ENCODE results near the gene PDE7B. TPM values are rescaled to one million over a fixed set of nuclear protein-coding genes. Genes with fewer than 3 reads are reported as not detected.
A peak's percentile ranks its signal among the peaks of the same experiment; 100 is the strongest.

Gene PDE7B
- total and polyA plus RNA-seq, 4 experiments from 2014 or later: 0.06 to 0.94 (median 0.28) TPM

- peaks cover 16% of the 10 kb centered on the region for H3K4me1 ChIP-seq (ENCODE audit: insufficient read depth, low read length)
- H3K36me3 ChIP-seq (ENCODE audit: insufficient read depth, low read length): no peaks in the 10 kb centered on the region
- Mint-ChIP-seq H3K4me1 (peaks cover 5 to 7% (median 5%) of the 10 kb centered on the region in 4 donors), H3K9me3 (no peaks in the 10 kb centered on the region), H3K27ac (peak overlapping the region in 1 of 7 donors; percentile 6), H3K27me3 (peaks cover 0 to 1% of the 10 kb centered on the region in 2 donors), H3K4me3 (peak overlapping the region in 4 of 8 donors; percentile 76 to 85 (median 80)), H3K36me3 (peaks cover 0 to 4% of the 10 kb centered on the region in 2 donors)
- no peak for DNase-seq
- no peak overlapping the region for H3K4me3 ChIP-seq (ENCODE audit: low read length in 2 of 2)
- H3K9me3 ChIP-seq (ENCODE audit: control insufficient read depth in 1 of 2, low read length in 2 of 2): no peaks in the 10 kb centered on the region
- intact Hi-C loops (cut with micrococcal nuclease): no loop called here
- POLR2A ChIA-PET (ENCODE audit: partially characterized antibody): interaction anchor here (1.0 kb wide), 1 partner anchor 439 kb away, joined by 3 read pairs; no protein-coding TSS in a partner anchor
- CTCF ChIA-PET (ENCODE audit: partially characterized antibody): interaction anchor here (0.7 to 4.6 kb wide), 4 partner anchors 30 to 148 kb away, joined by 3 to 27 read pairs (median 3); no protein-coding TSS in a partner anchor
- no peak overlapping the region for H3K27ac ChIP-seq (ENCODE audit: low read depth, low read length)
- no peaks in the 10 kb centered on the region for H3K27me3 ChIP-seq (ENCODE audit: insufficient read depth, low read length)
These were observed 619 bp upstream of the PDE7B start for GRCh38 chr6:135850882-135851281.

- Mint-ChIP-seq H3K4me3 (peak overlapping the region in 1 of 8 donors; percentile 10), H3K27me3 (peaks cover 0 to 1% of the 10 kb centered on the region in 2 donors), H3K4me1 (peaks cover 5 to 7% (median 6%) of the 10 kb centered on the region in 4 donors), H3K9me3 (no peaks in the 10 kb centered on the region), H3K36me3 (peaks cover 0 to 4% of the 10 kb centered on the region in 2 donors), H3K27ac (no peak overlapping the region)
- no peak for DNase-seq
- H3K36me3 ChIP-seq (ENCODE audit: insufficient read depth, low read length): no peaks in the 10 kb centered on the region
- H3K9me3 ChIP-seq (ENCODE audit: control insufficient read depth in 1 of 2, low read length in 2 of 2): no peaks in the 10 kb centered on the region
- intact Hi-C loops (cut with micrococcal nuclease): loop anchor here (2.0 kb wide), 1 partner anchor 28 kb away; no protein-coding TSS in a partner anchor
- ChIA-PET POLR2A (ENCODE audit: partially characterized antibody) (interaction anchor here (0.6 to 1.5 kb wide), 5 partner anchors 22 to 436 kb away, joined by 3 to 8 read pairs (median 3); no protein-coding TSS in a partner anchor), CTCF (ENCODE audit: partially characterized antibody) (interaction anchor here (0.9 to 4.6 kb wide), 4 partner anchors 9 to 57 kb away, joined by 3 to 27 read pairs (median 4); no protein-coding TSS in a partner anchor)
- no peak overlapping the region for H3K27ac ChIP-seq (ENCODE audit: low read depth, low read length)
- H3K27me3 ChIP-seq (ENCODE audit: insufficient read depth, low read length): no peaks in the 10 kb centered on the region
- no peak overlapping the region for H3K4me3 ChIP-seq (ENCODE audit: low read length in 2 of 2)
- peaks cover 16% of the 10 kb centered on the region for H3K4me1 ChIP-seq (ENCODE audit: insufficient read depth, low read length)
These were observed 1.2 kb downstream of the PDE7B start for GRCh38 chr6:135852746-135853145.

- Mint-ChIP-seq H3K27me3 (peaks cover 0 to 1% of the 10 kb centered on the region in 2 donors), H3K9me3 (no peaks in the 10 kb centered on the region), H3K27ac (peak overlapping the region in 1 of 7 donors; percentile 51), H3K4me1 (peaks cover 5 to 7% (median 6%) of the 10 kb centered on the region in 4 donors), H3K4me3 (peak overlapping the region in 3 of 8 donors; percentile 7 to 21 (median 20)), H3K36me3 (peaks cover 0 to 4% of the 10 kb centered on the region in 2 donors)
- H3K4me1 ChIP-seq (ENCODE audit: insufficient read depth, low read length): peaks cover 16% of the 10 kb centered on the region
- H3K4me3 ChIP-seq (ENCODE audit: low read length in 2 of 2): no peak overlapping the region
- ChIA-PET POLR2A (ENCODE audit: partially characterized antibody) (interaction anchor here (1.3 kb wide), 1 partner anchor 28 kb away, joined by 5 read pairs; no protein-coding TSS in a partner anchor), CTCF (ENCODE audit: partially characterized antibody) (interaction anchor here (1.2 to 4.6 kb wide), 3 partner anchors 13 to 56 kb away, joined by 3 to 27 read pairs (median 6); no protein-coding TSS in a partner anchor)
- intact Hi-C loops (cut with micrococcal nuclease): loop anchor here (2.0 kb wide), 1 partner anchor 28 kb away; no protein-coding TSS in a partner anchor
- no peaks in the 10 kb centered on the region for H3K27me3 ChIP-seq (ENCODE audit: insufficient read depth, low read length)
- DNase-seq: no peak
- no peaks in the 10 kb centered on the region for H3K9me3 ChIP-seq (ENCODE audit: control insufficient read depth in 1 of 2, low read length in 2 of 2)
- H3K36me3 ChIP-seq (ENCODE audit: insufficient read depth, low read length): no peaks in the 10 kb centered on the region
- H3K27ac ChIP-seq (ENCODE audit: low read depth, low read length): no peak overlapping the region
These were observed 1.7 kb downstream of the PDE7B start for GRCh38 chr6:135853227-135853626.

- intact Hi-C loops (cut with micrococcal nuclease): loop anchor here (2.0 kb wide), 1 partner anchor 27 kb away; no protein-coding TSS in a partner anchor
- Mint-ChIP-seq H3K27ac (no peak overlapping the region), H3K27me3 (peaks cover 0 to 1% of the 10 kb centered on the region in 2 donors), H3K9me3 (no peaks in the 10 kb centered on the region), H3K36me3 (peaks cover 0 to 4% of the 10 kb centered on the region in 2 donors), H3K4me3 (no peak overlapping the region), H3K4me1 (peaks cover 5 to 7% (median 6%) of the 10 kb centered on the region in 4 donors)
- Histone ChIP-seq H3K27me3 (ENCODE audit: insufficient read depth, low read length) (no peaks in the 10 kb centered on the region), H3K27ac (ENCODE audit: low read depth, low read length) (no peak overlapping the region), H3K36me3 (ENCODE audit: insufficient read depth, low read length) (no peaks in the 10 kb centered on the region), H3K4me1 (ENCODE audit: insufficient read depth, low read length) (peaks cover 16% of the 10 kb centered on the region), H3K9me3 (ENCODE audit: control insufficient read depth in 1 of 2, low read length in 2 of 2) (no peaks in the 10 kb centered on the region), H3K4me3 (ENCODE audit: low read length in 2 of 2) (no peak overlapping the region)
- CTCF ChIA-PET (ENCODE audit: partially characterized antibody): interaction anchor here (1.2 to 4.6 kb wide), 4 partner anchors 12 to 56 kb away, joined by 3 to 27 read pairs (median 4); no protein-coding TSS in a partner anchor
- POLR2A ChIA-PET (ENCODE audit: partially characterized antibody): interaction anchor here (1.3 kb wide), 1 partner anchor 27 kb away, joined by 5 read pairs; no protein-coding TSS in a partner anchor
- no peak for DNase-seq
These were observed 2.5 kb downstream of the PDE7B start for GRCh38 chr6:135853986-135854385.

GRCh38 chr6:135854799-135855198 is 3.3 kb downstream of the PDE7B start:
- no peaks in the 10 kb centered on the region for H3K9me3 ChIP-seq (ENCODE audit: control insufficient read depth in 1 of 2, low read length in 2 of 2)
- peaks cover 0 to 1% of the 10 kb centered on the region in 2 donors for H3K27me3 Mint-ChIP-seq
- H3K27ac ChIP-seq (ENCODE audit: low read depth, low read length): no peak overlapping the region
- intact Hi-C loops (cut with micrococcal nuclease): no loop called here
- peak overlapping the region in 1 of 8 donors; percentile 30 for H3K4me3 Mint-ChIP-seq
- H3K36me3 Mint-ChIP-seq: peaks cover 0 to 4% of the 10 kb centered on the region in 2 donors
- no peaks in the 10 kb centered on the region for H3K36me3 ChIP-seq (ENCODE audit: insufficient read depth, low read length)
- peak overlapping the region in 1 of 7 donors; percentile 46 for H3K27ac Mint-ChIP-seq
- peaks cover 16% of the 10 kb centered on the region for H3K4me1 ChIP-seq (ENCODE audit: insufficient read depth, low read length)
- ChIA-PET CTCF (ENCODE audit: partially characterized antibody) (interaction anchor here (1.5 to 4.6 kb wide), 3 partner anchors 12 to 55 kb away, joined by 3 to 27 read pairs (median 6); no protein-coding TSS in a partner anchor), POLR2A (ENCODE audit: partially characterized antibody) (no interaction called here)
- H3K4me1 Mint-ChIP-seq: peaks cover 5 to 7% (median 6%) of the 10 kb centered on the region in 4 donors
- H3K27me3 ChIP-seq (ENCODE audit: insufficient read depth, low read length): no peaks in the 10 kb centered on the region
- DNase-seq: no peak
- no peaks in the 10 kb centered on the region for H3K9me3 Mint-ChIP-seq
- H3K4me3 ChIP-seq (ENCODE audit: low read length in 2 of 2): no peak overlapping the region

GRCh38 chr6:135858931-135859330 is 7.4 kb downstream of the PDE7B start:
- H3K4me3 ChIP-seq (ENCODE audit: low read length in 2 of 2): no peak overlapping the region
- Mint-ChIP-seq H3K4me3 (no peak overlapping the region), H3K4me1 (peaks cover 0 to 2% (median 0%) of the 10 kb centered on the region in 4 donors), H3K36me3 (peaks cover 0 to 4% of the 10 kb centered on the region in 2 donors), H3K9me3 (no peaks in the 10 kb centered on the region), H3K27me3 (no peaks in the 10 kb centered on the region), H3K27ac (no peak overlapping the region)
- ChIA-PET POLR2A (ENCODE audit: partially characterized antibody) (no interaction called here), CTCF (ENCODE audit: partially characterized antibody) (interaction anchor here (1.2 kb wide), 1 partner anchor 51 kb away, joined by 7 read pairs; no protein-coding TSS in a partner anchor)
- H3K4me1 ChIP-seq (ENCODE audit: insufficient read depth, low read length): no peaks in the 10 kb centered on the region
- H3K9me3 ChIP-seq (ENCODE audit: control insufficient read depth in 1 of 2, low read length in 2 of 2): no peaks in the 10 kb centered on the region
- intact Hi-C loops (cut with micrococcal nuclease): no loop called here
- DNase-seq: no peak
- H3K36me3 ChIP-seq (ENCODE audit: insufficient read depth, low read length): no peaks in the 10 kb centered on the region
- no peak overlapping the region for H3K27ac ChIP-seq (ENCODE audit: low read depth, low read length)
- H3K27me3 ChIP-seq (ENCODE audit: insufficient read depth, low read length): no peaks in the 10 kb centered on the region

GRCh38 chr6:135860361-135860760 is 8.9 kb downstream of the PDE7B start:
- no peak overlapping the region for H3K27ac ChIP-seq (ENCODE audit: low read depth, low read length)
- no peak for DNase-seq
- Mint-ChIP-seq H3K4me1 (peaks cover 0 to 2% (median 0%) of the 10 kb centered on the region in 4 donors), H3K27ac (no peak overlapping the region), H3K27me3 (no peaks in the 10 kb centered on the region), H3K9me3 (peaks cover 0 to 3% (median 3%) of the 10 kb centered on the region in 8 donors), H3K4me3 (no peak overlapping the region), H3K36me3 (peaks cover 0 to 3% of the 10 kb centered on the region in 2 donors)
- H3K27me3 ChIP-seq (ENCODE audit: insufficient read depth, low read length): no peaks in the 10 kb centered on the region
- H3K9me3 ChIP-seq (ENCODE audit: control insufficient read depth in 1 of 2, low read length in 2 of 2): no peaks in the 10 kb centered on the region
- CTCF ChIA-PET (ENCODE audit: partially characterized antibody): no interaction called here
- POLR2A ChIA-PET (ENCODE audit: partially characterized antibody): no interaction called here
- no peaks in the 10 kb centered on the region for H3K36me3 ChIP-seq (ENCODE audit: insufficient read depth, low read length)
- no peaks in the 10 kb centered on the region for H3K4me1 ChIP-seq (ENCODE audit: insufficient read depth, low read length)
- intact Hi-C loops (cut with micrococcal nuclease): loop anchor here (5.0 kb wide), 1 partner anchor 52 kb away; no protein-coding TSS in a partner anchor
- no peak overlapping the region for H3K4me3 ChIP-seq (ENCODE audit: low read length in 2 of 2)
